GM21737 (cell line): ENCODE data around the gene C5orf15.
"Not testable (repeated sequence)": the region's sequence is repeated elsewhere in the genome, so short reads cannot be mapped to it uniquely, and the experiment has no call there.

ENCODE experiments used
- ATAC-seq: cut with Tn5 transposase; IDR thresholded peaks from one replicate; pipeline ENCODE4 v1.9.1; 2021; ENCODE audit warnings: mild to moderate bottlenecking, moderate library complexity; ENCODE audit not compliant: unreplicated experiment

The C5orf15 gene

DNA sequence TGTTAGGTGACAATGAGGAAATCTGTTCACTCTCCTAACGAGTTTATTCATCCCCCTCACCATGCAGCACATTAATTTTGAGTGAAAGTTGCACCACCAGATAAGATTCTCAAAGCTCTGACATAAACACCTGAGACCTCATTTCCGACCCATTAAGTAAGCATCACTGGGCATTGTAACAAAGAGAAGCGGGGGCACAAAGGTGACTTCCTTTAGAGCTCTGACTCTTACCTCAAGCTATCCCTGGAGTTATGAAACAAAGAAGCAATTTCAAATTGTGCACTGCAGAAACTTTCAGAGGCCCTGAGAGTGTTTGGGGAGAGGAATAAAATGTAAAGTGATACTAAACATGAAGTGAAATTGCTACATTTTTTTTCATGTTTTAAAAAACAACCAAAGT, 29.5 kb downstream of the C5orf15 start:
- peak; percentile 57 for ATAC-seq

DNA sequence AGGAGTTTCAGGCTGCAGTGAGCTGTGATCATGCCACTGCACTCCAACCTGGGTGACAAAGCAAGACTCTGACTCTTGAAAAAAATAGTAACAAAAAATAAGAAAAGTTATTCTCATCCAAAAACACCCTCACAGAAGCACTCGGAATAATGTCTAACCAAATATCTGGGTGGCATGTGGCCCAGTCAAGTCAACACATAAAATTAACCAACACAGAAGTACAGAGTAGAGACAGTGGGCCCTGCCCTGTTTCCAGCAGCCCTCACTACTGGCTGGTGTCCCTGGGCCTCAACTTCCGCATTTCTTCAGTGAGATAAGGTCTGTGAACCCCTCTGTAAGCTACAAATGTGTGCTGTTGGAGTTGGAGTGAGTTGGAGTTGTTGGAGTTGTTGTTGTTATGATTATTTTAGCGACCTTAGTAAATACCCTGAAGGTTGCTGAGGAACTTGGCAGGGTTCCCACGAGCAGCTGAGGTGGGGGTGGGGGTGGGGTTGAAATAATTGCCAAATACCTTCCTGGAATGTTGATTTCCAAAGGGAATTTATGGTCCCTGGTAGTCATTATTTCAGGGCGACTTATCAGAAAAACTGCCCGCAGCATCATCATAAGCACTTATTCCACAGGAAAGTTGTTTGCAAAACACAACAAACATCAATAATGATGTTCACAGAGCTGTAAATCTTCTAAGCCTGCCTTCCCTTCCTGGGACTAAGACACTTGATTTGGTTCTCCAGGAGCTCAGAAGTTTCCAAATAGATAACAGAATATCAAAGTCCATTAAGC, 30.2 kb downstream of the C5orf15 start:
- ATAC-seq = no peak

DNA sequence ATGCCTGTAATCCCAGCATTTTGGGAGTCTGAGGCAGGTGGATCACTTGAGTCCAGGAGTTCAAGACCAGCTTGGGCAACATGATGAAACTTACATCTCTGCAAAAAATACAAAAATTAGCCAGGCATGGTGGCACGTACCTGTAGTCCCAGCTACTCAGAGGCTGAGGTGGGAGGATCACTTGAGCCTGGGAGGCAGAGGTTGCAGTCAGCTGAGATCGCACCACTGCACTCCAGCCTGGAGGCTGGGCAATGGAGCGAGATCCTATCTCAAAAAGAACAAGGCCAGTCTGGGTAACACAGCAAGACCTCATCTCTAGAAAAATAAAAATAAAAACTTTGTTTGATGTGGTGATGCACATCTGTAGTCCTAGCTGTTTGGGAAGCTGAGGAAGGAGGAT, 30.8 kb downstream of the C5orf15 start:
- not testable (repeated sequence) for ATAC-seq

DNA sequence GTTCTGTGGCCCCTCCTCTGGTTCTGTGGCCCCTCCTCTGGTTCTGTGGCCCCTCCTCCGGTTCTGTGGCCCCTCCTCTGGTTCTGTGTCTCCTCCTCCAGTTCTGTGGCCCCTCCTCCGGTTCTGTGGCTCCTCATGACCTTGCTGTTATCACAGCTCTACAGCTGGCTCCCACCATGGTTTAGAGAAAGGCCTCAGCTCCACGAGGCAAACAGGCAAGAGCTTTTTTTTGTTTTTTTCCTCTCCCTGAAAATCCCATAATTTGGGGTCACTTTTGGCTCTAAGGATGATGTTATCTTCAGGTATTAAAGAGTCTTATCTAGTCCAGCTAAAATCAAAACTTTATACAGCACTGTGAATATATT, 31.8 kb downstream of the C5orf15 start:
- ATAC-seq = no peak

DNA sequence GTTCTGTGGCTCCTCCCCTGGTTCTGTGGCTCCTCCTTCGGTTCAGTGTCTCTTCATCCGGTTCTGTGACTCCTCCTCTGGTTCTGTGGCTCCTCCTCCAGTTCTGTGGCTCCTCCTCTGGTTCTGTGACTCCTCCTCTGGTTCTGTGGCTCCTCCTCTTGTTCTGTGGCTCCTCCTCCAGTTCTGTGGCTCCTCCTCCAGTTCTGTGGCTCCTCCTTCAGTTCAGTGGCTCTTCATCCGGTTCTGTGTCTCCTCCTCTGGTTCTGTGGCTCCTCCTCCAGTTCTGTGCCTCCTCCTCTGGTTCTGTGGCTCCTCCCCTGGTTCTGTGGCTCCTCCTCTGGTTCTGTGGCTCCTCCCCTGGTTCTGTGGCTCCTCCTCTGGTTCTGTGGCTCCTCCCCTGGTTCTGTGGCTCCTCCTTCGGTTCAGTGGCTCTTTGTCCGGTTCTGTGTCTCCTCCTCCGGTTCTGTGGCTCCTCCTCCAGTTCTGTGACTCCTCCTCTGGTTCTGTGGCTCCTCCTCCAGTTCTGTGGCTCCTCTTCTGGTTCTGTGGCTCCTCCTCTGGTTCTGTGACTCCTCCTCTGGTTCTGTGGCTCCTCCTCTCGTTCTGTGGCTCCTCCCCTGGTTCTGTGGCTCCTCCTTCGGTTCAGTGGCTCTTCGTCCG, 32.3 kb downstream of the C5orf15 start:
- not testable (repeated sequence) for ATAC-seq

DNA sequence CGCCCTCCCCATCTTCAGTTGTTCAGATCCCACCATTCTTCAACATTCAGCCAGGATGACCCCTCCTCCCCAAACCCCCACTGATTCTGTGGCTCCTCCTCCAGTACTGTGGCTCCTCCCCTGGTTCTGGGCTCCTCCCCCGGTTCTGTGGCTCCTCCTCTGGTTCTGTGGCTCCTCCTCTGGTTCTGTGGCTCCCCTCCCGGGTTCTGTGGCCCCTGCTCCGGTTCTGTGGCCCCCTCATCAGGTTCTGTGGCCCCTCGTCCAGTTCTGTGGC, 32.8 kb downstream of the C5orf15 start:
- no peak for ATAC-seq

DNA sequence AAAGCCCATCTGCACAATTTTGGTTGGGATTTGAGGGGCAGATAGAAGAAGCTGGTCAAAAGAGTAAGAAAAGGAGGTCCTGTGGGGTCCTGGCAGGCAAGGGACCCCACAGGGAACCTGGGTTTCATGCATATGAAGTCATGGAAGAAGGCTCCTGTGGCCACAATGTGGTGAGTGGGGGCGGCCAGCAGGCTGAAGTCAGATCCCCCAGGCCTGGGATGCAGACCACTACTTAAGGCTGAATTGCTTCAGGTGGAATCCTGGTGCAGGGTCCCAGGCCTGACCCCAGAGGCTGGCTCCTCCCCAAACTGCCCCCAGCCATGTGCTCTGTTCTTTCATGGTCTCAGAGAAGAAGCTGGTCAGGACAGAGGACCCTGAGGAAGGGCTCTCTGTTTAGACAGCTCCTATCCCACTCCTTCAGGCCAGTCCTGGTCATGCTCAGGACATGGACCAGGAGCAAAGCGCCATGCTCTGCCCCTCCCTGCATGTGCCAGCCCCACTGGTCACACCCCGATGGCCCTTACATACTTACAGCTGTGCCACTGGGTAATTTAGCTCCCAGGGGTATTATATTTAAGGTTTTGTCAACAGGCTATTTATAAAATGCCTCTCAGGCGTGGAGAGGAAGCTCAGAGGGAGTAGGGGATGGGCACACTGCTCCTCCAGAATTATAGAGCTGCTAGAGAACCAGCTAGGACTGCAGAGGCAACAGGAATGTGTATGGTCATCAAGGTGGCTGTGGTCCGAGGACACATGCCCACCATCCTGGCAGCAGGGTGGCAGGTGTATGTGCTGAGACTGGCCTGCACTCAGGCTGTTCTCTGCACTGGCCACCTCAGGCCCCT, 33.4 kb downstream of the C5orf15 start:
- peak; percentile 53 for ATAC-seq

DNA sequence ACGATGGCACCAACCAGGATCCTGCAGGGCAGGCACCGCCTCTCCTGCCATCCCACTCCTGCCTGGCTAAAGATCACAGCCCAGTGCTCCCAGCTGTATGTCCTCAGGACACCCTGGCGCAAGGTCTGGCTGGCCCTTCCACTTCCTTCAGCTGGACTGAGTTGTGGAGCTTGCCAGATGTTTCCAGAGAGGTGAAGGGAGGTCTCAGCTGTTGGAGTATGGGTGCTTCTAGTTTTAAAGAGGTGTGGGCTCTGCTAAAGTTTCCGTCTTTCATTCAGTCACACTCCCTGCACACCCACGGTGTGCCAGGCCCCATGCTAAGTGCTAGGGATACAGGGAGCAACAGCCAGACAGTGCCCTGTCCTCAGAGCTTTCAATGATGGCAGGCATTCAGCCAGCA, 34.1 kb downstream of the C5orf15 start:
- no peak for ATAC-seq

DNA sequence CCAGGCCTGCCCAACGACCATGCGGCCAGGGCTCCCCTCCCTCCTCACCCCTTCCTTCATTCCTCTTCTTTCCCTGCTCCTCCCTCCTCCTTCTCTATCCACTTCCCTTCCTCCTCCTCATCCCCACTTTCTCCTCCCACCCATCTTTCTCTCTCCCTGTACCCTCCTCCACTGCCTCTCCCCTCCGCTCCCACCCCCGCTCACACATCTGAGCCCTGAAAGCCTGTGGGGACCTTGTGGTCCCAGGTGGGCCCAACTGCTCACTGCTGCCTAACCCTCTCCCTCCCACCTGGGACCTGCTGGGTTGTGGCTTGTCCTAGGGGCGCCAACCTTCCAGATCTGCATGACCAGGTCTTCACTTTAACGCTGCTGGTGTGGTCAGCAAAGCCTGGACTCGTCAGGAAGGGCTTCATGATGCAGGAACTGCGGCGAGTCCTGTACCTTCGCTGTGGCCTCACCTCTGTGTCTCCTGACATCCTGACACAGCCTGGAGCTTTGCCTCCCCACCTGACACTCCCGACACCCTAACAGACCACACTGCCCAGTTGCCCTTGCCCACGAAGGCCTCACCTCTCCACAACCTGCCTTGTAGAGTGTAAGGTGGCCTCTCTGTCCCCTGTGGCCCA, 34.6 kb downstream of the C5orf15 start:
- ATAC-seq = no peak

DNA sequence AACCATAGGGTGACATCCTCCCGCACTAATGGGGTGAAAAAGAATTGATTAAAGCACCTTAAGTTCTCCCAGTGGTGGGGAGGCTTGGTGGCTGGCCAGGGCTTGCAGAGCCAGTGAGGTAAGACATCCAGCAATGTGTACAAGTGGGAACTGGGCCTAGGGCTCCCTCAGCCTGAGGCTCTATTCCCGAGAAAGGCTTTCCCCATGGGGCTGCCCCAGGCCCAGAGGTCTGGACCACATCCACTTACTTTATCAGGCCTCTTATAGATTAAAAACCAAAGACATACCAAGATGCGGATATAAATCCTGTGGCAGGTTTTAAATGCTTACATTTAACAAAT, 35.3 kb downstream of the C5orf15 start:
- ATAC-seq = no peak

DNA sequence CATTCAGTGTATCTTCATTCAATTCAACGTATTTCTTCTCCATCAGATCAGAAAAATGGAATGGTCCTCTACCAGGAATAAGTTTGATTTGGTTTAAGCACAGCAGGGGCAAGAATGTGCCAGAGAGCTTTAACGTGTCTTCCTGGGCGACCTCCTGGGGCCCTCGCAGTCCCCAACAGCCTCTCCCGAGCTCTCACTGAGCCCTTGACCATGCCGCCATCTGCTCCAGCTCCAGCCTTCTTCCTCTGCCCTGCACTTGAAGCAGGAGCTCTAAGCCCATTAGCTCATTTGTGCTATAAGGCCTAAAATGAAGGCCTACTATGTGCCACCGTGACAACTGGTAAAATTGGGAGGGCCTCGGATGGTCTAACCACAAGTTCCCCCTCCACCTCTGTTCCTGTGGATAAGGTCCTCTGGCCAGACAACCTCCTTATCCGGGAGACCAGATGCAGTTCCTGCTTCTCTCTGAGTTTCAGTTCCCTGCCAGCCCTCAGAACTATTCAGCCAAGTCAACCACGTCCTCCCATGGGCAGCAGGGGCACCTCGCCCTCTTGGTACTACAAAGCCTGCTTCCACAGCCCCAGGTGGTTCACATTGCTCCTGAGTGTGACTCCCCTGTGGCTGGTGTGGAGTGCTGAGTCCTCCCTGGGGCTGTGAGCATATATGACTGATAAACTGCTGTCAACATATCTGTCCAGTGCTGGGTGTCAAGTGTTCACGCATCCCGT, 35.8 kb downstream of the C5orf15 start:
- ATAC-seq = no peak

DNA sequence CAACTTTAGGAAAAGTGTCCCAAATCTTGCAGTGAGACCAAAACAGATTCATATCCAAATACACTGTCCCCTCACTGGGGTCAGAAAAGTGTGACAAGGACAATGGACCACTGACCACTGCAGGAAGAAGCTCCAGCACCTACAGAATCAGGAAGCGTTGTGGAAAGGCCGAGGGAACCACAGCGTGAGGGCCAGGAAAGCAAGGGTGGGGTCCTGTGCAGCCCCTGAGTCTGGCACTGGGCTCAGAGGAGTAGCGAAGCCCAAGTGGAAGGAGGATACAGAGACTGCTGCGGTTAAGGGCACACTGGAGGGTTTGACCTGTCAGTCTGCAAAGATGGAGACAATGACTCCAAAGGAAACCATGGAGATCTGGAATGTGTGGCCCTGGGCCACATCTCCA, 36.9 kb downstream of the C5orf15 start:
- no peak for ATAC-seq

DNA sequence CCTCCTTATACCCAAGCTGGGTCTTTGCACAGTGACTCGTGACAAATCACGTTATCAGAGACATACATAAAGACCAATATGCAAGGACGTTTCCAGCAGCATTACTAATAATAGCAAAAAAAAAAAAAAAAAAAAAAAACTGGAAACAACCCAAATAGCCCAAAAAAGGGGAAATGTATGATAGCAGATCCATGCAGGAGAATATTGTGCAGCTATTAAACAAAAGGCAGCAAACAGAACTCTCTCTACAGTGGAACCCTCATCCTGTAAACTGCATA, 37.7 kb downstream of the C5orf15 start:
- no peak for ATAC-seq

DNA sequence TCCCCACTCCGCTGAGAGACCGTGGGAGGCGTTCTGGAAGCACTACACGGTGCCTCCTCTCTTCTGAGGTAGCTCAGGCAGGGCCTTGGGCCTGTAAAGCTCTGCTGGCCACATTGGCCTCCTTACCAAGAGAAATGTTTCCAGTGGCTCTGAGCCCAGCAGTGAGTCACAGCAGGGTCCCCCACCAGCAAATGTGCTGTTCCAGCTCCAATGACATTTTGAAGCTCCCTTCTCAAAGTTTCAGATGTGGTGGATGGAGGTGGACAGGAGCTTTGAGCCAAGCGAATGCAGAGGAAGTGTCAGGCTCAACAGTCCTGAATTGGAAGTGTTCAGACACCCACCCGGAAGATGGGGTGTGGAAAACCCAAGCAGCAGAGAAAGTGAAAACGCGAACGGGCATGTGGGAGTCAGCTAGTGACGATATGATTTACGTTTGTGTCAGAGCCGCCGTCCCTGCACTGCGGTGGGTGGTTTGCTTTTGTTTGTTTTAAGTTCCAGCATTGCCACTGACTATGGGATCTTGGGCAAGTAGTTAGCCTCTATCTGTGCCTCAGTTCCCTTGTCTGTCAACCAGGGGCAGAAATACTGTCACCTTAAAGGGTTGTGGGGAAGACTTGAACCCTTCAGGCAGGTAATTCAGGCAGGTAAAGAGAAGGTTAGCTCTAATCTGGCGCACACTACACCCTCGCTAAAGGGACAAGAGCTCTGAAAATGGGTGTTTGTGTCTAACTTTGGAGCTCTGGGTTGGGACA, 38.2 kb downstream of the C5orf15 start:
- ATAC-seq = no peak

DNA sequence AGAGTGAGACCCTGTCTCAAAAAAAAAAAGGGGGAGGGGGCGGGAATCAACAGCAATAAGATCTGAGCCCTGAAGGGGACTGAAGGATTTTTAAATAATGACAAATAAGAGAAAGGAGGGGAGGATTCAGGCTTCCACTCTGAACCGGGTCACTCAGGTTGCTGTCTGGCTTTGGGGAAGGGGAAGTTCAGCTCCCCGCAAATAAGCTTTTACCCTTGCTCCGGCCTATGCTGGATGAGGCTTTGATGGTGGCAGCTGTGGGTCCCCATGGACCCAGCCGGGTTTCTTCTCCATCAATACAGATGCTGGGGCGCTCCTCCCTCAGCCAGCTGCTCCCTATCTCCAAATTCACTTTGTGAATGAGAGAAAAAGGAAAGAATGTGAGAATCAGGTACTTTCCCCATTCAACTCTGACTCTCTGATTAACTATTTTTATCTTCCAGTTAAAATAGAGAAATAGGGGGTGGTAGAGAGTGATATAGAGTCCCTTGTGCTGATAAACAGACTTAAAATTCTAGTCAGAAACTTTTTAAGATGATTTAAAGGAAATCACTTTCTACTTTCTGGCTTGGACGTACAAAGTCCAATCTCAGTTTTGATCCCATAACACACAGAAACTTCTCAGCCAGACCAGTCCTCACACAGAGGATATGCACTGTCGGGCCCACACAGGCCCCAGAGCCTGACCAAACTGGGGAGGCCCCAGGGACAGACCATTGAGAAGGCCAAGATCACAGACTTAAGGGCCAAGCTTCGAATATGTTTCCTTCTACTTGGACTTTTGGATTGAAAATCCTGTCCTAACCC, 39.6 kb downstream of the C5orf15 start:
- ATAC-seq = no peak

DNA sequence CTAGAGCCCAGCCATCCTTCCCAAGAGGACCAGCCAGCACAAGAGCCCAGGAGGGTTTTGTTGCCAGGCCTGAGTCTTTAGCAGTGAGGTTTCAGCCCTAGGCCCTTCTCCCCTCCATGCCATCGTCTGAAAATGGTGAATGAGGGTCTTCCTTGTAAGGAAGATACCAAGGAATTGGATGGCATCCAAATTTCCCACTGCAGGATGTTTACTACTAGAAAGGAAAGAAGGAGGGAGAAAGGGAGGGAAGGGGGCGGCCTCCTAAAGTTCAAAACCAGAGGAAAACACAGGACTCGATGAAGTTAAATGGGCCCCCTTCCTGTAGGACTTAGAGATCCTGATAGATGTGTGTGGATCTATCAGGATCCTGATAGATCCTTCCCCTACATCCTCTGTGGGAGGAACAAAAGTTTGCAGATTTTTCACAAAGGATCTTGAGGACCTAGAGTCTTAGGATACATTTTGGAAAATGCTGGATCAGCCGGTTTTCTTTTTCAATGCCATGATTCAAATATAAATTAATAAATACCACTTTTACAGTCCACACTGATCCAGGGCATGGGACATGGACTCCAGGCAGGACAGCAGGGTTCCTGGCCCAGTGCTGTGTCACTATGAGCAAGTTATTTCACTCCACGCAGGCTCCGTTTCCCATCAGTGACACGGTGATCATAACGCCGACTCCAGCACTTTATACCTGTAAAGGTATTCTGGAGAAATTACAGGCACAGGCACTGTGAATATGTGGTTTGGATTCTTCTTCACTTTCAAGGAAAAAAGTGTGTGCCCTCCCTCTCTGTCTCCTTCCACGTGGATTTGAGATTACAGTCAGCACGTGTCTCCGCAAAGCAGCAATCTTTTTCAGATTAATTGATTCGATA, 40.9 kb downstream of the C5orf15 start:
- ATAC-seq = no peak

DNA sequence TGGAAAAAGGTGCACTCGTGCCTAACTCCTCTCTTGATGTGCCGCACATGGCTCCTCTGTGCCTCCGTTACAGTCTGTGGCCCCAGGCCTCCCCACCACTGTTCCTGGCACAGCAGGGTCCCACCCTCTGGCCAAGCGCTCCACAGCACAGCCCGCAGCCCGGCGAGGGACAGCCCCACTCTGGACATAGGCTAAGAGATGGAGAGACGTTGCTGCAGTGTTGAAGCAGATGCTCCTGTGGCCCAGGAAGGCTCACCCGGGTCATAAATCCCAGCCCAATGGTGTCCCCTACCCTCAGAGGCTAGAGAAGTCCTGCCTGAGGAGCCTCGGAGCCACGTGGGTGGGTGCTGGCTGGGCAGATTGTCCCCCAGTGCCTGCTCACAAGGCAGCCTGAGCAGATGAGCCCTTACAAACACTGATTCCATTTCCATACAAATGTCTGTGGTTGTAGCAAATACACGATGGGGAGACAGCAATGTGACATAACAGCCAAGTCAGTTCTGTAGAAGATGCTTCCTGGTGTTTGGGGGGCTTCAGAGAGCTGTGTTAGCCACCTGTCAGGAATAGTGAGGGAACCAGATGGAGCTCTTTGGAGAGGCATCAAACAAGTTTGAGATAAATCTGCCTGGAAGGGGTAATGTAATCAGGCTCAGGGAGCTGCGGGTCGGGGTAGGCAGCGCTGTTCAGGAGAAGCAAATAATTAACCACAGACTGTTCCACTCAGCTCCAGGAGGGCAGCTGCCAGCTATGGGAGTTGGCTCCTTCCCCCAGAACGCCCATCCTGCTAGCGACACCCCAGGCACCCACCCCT, 41.7 kb downstream of the C5orf15 start:
- ATAC-seq = no peak
